ENCODE measurements around the gene TREM2.

TREM2 gene

GRCh38 chr6:41182069-41183034, 19.4 kb upstream of the TREM2 start:
- DNase-seq, result no peak

DNA sequence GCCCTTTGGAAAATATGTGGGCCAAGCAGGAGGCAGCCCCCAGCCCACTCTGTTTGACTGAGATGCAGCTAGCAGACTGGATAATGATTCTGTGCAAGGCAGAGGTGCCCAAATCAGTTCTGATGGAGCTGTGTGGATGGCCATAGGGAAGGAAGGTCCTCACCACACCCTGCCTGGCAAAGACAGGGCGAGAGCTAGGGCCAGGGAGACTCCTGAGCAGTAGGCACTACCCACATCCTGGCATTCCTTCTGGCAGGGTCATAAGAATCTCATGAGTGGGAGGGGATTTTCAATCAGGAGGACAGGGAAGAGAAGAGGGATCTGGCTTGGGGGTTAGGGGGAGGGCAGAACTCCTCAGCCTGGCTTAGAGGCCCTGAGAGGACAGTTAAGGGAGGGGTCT, 18.6 kb upstream of the TREM2 start:
- DNase-seq, result no peak

DNA sequence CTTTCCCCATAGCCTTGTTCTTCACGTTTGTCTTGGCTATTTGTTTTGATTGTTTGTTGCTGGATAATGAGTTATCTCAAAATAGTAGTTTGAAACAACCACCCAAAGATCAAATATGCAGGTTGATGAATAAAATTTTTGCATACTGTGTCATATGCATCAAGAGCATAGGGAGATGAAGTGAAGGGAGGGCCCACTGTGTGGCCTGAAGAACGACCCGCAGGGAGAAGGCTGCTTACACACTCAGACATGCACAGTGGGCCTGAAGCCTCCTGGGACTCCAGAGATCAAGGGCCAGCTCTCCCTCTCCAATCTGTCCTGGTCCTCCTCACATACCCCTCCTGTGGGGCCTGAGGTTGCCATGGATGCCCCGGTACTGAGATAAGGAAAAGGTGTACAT, 16.2 kb upstream of the TREM2 start:
- DNase-seq, result no peak

DNA sequence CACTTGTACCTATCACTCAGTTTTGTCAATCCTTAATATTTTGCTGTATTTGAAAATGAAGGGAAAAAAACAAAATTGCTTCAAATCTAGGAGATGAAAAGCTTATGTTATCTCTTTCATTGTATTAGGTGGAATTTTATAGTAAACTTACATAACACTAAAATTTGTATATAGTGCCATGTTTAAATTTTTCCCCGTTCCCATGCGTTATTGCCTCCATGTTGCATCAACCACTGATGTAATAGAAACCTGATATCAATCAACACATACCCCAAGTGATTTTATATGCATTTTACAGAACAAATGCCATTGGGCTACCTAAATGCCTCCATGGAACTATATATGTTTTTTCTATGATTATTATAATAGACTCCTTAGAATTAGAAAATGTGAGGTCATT, 14.8 kb upstream of the TREM2 start:
- no peak for DNase-seq

DNA sequence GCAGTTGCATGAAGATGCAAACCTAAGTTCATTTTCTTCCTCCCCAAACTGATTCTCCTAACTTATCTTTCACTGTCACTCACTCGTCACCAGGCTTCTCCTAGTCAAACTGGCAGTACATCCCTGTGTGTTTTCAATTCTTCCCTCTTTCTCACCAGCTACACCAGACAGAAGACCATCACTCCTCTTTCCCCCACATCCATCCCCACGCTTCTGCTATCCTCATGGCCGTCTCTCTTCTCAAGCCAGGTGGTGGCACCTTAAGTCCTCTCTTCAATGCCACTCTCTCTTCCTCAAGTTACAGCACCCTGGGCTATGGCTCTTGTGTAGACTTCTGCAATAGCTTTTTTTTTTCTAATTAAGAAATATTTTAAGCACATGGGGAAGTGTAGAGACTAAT, 14.4 kb upstream of the TREM2 start:
- DNase-seq, result no peak

DNA sequence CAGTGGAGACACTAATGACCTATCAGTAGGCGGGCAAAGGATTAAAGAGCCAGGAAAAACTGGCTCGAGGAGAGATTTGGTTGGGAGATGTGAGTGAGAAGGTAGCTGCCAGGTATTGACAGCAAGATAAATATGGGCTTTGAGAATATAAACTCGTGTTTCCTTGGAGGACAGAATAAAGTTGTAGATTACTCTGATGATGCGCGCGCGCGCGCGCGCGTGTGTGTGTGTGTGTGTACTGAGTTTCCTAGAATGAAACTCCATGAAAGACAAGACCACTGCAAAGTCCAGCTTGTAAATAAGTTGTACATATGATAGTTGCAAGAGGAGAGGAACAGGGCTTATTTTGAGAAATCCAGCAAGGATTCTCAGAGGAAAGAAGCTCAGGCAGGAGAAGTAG, 13.3 kb upstream of the TREM2 start:
- no peak for DNase-seq

DNA sequence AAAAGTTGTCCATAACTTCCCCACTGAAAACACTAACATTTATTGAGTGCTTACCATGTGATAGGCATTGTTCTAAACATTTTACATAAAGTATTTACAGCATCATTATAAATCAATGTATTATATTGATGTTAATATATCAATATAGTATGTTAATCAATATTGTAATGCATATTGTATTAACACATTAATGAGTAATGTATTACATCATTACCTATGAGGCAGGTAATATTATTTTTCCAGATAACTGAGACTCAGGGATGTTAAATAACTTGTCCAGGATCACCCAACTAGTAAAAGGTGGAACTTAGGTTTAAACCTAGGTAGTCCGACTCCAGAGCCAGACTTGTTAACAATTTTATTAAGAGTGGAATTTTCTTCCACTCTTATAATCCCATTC, 12.2 kb upstream of the TREM2 start:
- DNase-seq, result no peak

DNA sequence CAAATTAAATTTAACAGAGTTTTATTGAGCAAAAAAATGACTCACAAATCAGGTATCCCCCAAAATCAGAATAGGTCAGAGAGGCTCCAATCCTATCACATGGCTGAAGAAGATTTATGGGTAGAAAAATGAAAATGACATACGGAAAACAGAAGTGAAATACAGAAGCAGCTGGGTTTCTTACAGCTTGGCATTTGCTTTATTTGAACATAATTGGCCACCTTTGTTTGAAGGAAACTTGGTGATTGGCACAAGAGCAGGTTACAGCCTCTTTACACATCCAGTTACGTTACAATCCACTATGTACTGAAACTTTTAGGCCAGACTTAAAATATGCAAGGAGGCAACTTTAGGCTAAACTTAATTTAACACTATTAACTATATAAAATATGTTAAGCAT, 11.7 kb upstream of the TREM2 start:
- DNase-seq, result no peak

DNA sequence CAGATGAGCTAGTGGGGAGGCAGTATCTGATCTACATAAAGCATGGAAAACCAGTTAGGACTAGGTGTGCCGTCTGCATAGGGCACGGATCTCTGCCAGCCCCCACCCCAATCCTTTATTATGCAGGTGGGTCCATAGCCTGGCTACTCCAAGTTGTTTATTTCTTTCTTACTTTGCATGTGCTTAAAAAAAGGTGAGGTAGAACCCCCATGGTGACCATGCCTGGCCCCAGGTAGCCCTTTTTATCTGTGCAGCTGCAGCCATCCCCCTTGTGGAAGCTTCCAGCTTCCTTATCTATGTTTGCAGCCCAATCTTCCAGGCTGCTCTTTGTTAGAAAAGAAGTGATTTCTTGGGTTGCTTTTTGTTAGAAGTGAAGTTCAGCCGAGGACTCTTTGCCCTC, 9.0 kb upstream of the TREM2 start:
- DNase-seq, result no peak

GRCh38 chr6:41170547-41171160, 7.7 kb upstream of the TREM2 start:
- no peak for DNase-seq

- no peak for DNase-seq
Measured at GRCh38 chr6:41167173-41167963, 4.5 kb upstream of the TREM2 start.

- no peak for DNase-seq
Measured at GRCh38 chr6:41164551-41165120, 1.7 kb upstream of the TREM2 start.

GRCh38 chr6:41163419-41163717, 452 bp upstream of the TREM2 start:
- no peak for DNase-seq

GRCh38 chr6:41161851-41162552, 914 bp downstream of the TREM2 start:
- no peak for DNase-seq

GRCh38 chr6:41161380-41161779, 1.5 kb downstream of the TREM2 start:
- no peak for DNase-seq

GRCh38 chr6:41160933-41161332, 2.0 kb downstream of the TREM2 start:
- no peak for DNase-seq

GRCh38 chr6:41159415-41160082, 3.4 kb downstream of the TREM2 start:
- no peak for DNase-seq

GRCh38 chr6:41157323-41157722, 5.6 kb downstream of the TREM2 start:
- DNase-seq, result no peak

DNA sequence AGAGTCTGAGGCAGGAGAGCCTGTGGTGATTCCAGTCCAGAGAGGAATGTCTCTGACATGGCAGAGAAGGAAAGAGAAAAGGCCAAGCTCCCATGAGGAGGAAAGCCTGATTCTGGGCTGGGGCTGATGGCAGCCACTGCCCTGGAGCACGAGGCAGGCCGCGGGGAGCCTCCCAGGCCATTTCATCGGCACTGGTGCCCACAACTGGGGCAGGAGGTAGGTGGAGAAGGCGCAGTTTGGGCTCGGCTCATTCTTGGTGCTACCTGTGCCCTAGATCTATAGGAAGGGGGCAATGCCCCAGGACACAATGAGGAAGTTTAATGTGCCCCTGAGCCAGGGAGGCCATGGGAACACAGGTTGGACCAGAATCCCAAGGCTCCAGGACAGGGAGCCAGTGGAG, 6.1 kb downstream of the TREM2 start:
- DNase-seq, result no peak

- no peak for DNase-seq
Measured at GRCh38 chr6:41156001-41156400, 6.9 kb downstream of the TREM2 start.

DNA sequence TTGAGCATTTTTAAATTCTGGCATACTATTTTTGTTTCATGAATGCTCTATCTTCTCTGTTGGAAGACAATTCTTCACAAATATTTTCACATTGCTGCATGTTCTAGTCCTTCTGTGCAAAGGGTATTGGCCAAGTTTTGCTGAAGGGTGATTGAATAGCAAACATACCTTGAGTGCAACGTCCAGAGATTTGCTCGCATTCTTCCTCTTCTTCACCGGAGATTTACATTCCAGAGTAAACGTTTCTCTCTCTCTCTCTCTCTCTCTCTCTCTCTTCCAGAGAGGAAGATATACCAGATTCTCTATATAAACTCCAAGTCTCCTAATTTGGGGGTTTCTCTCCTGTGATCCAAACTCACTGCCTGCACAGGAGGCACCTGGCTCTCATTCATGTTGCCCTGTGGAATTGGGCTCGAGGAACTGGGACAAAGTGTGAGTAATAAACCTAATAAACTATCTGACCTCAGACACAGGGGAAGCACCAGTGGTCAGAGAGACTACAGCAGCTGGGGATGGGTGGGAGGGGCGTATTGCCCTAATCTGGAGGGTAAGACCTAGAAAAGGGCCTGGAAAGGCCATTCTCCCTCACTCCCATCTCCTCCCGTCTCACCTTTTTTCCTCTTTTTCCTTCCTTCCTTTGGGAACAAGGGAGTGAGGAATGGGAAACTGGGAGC, 7.6 kb downstream of the TREM2 start:
- no peak for DNase-seq
